HUES64 (cell line): ENCODE results near the gene LRRC37A2. TPM values are rescaled to one million over a fixed set of nuclear protein-coding genes. Genes with fewer than 3 reads are reported as not detected.
"Not testable (repeated sequence)": the region's sequence is repeated elsewhere in the genome, so short reads cannot be mapped to it uniquely, and the experiment has no call there.

ENCODE experiments used
- H3K27ac ChIP-seq: 2 replicates; pipeline ENCODE4 v1.7.0; 2013; ENCODE audit warnings: low read depth, low read length, inconsistent platforms
- H3K27me3 ChIP-seq: 2 replicates; pipeline ENCODE4 v1.6.1; 2013; ENCODE audit warnings: mild to moderate bottlenecking, low read length; ENCODE audit not compliant: insufficient read depth
- H3K36me3 ChIP-seq: 2 replicates; pipeline ENCODE4 v1.6.1; 2013; ENCODE audit warnings: mild to moderate bottlenecking, low read length; ENCODE audit not compliant: insufficient read depth
- H3K4me1 ChIP-seq: 2 replicates; pipeline ENCODE4 v1.6.1; 2013; ENCODE audit warnings: mild to moderate bottlenecking, low read length, moderate library complexity; ENCODE audit not compliant: insufficient read depth
- H3K4me3 ChIP-seq: 2 replicates; pipeline ENCODE4 v1.5.1; 2013; ENCODE audit warnings: mild to moderate bottlenecking, low read length, moderate library complexity
- H3K9ac ChIP-seq: 2 replicates; pipeline ENCODE4 v1.6.1; 2013; ENCODE audit warnings: mild to moderate bottlenecking, low read depth, low read length
- H3K9me3 ChIP-seq: 2 replicates; pipeline ENCODE4 v1.6.1; 2013; ENCODE audit warnings: low read depth, low read length; ENCODE audit not compliant: insufficient read depth
- WGBS: fragments of 150-250, 120-280 bp; methylation state at CpG from one replicate; pipeline ENCODE4 v1.1.7; 2013; ENCODE audit warnings: missing lambda C conversion rate; 5-methylcytosine and 5-hydroxymethylcytosine counted together
- polyA plus RNA-seq, 2 experiments: library from polyadenylated mRNA; stranded (reverse); fragments of 50-300 nt; gene quantifications; one replicate each; pipeline ENCODE4 v1.2.3, GENCODE V29; 2013

LRRC37A2 gene
- polyA plus RNA-seq (2013, experiment 1 of 2): 2.6 TPM
- polyA plus RNA-seq (2013, experiment 2 of 2): 2.7 TPM

- no CpG with 5 or more reads among the region's 11 CpGs for WGBS
- not testable (repeated sequence) for H3K9ac ChIP-seq, H3K27ac ChIP-seq, H3K27me3 ChIP-seq, H3K4me3 ChIP-seq, H3K9me3 ChIP-seq, H3K4me1 ChIP-seq, H3K36me3 ChIP-seq
Observed at GRCh38 chr17:46512168-46512567, at the start of gene LRRC37A2. TSS of gene LRRC37A2 (plus strand) at chr17:46512468. CDS start at chr17:46512713, 245 bp downstream.

- H3K4me1 ChIP-seq, H3K9me3 ChIP-seq, H3K36me3 ChIP-seq, H3K4me3 ChIP-seq, H3K27ac ChIP-seq, H3K9ac ChIP-seq, H3K27me3 ChIP-seq: not testable (repeated sequence)
- no CpG with 5 or more reads among the region's 5 CpGs for WGBS
Observed at GRCh38 chr17:46467618-46468017, 44.6 kb upstream of the LRRC37A2 start.

- H3K27ac ChIP-seq, H3K4me3 ChIP-seq, H3K9ac ChIP-seq, H3K36me3 ChIP-seq, H3K9me3 ChIP-seq, H3K27me3 ChIP-seq, H3K4me1 ChIP-seq: not testable (repeated sequence)
- no CpG with 5 or more reads among the region's 3 CpGs for WGBS
Observed at GRCh38 chr17:46474489-46474888, 37.8 kb upstream of the LRRC37A2 start.

- H3K27me3 ChIP-seq, H3K9me3 ChIP-seq: not testable (repeated sequence)
- WGBS: no CpG with 5 or more reads among the region's 2 CpGs
Observed at GRCh38 chr17:46475583-46475982, 36.7 kb upstream of the LRRC37A2 start.

GRCh38 chr17:46478823-46479222, 33.4 kb upstream of the LRRC37A2 start:
- WGBS: no CpG with 5 or more reads among the region's 3 CpGs
- H3K9me3 ChIP-seq, H3K27ac ChIP-seq: not testable (repeated sequence)

More at GRCh38 chr17:46475583-46475982, 36.7 kb upstream of the LRRC37A2 start:
- H3K36me3 ChIP-seq, H3K27ac ChIP-seq, H3K4me3 ChIP-seq, H3K4me1 ChIP-seq, H3K9ac ChIP-seq: not testable (repeated sequence)

GRCh38 chr17:46481310-46481709, 31.0 kb upstream of the LRRC37A2 start:
- WGBS: no CpG with 5 or more reads among the region's 2 CpGs
- H3K9me3 ChIP-seq, H3K27ac ChIP-seq, H3K27me3 ChIP-seq, H3K4me3 ChIP-seq, H3K4me1 ChIP-seq, H3K9ac ChIP-seq, H3K36me3 ChIP-seq: not testable (repeated sequence)

More at GRCh38 chr17:46478823-46479222, 33.4 kb upstream of the LRRC37A2 start:
- H3K4me3 ChIP-seq, H3K27me3 ChIP-seq, H3K4me1 ChIP-seq, H3K36me3 ChIP-seq, H3K9ac ChIP-seq: not testable (repeated sequence)

- H3K27ac ChIP-seq, H3K9ac ChIP-seq, H3K4me1 ChIP-seq, H3K27me3 ChIP-seq, H3K9me3 ChIP-seq, H3K36me3 ChIP-seq, H3K4me3 ChIP-seq: not testable (repeated sequence)
- over 99% methylated on average over 7 of the region's 16 CpGs for WGBS
Observed at GRCh38 chr17:46492021-46492420, 20.2 kb upstream of the LRRC37A2 start.

- not testable (repeated sequence) for H3K9me3 ChIP-seq, H3K9ac ChIP-seq, H3K4me1 ChIP-seq, H3K27ac ChIP-seq, H3K36me3 ChIP-seq, H3K27me3 ChIP-seq, H3K4me3 ChIP-seq
- WGBS: no CpG with 5 or more reads among the region's 6 CpGs
Observed at GRCh38 chr17:46499437-46500139, 12.7 kb upstream of the LRRC37A2 start.

GRCh38 chr17:46505896-46506295, 6.4 kb upstream of the LRRC37A2 start:
- H3K4me1 ChIP-seq, H3K36me3 ChIP-seq, H3K27ac ChIP-seq, H3K9me3 ChIP-seq, H3K9ac ChIP-seq, H3K4me3 ChIP-seq, H3K27me3 ChIP-seq: not testable (repeated sequence)
- WGBS: no CpG with 5 or more reads among the region's 7 CpGs

GRCh38 chr17:46534716-46535115, 22.4 kb downstream of the LRRC37A2 start:
- not testable (repeated sequence) for H3K27me3 ChIP-seq, H3K4me1 ChIP-seq, H3K27ac ChIP-seq, H3K9ac ChIP-seq, H3K9me3 ChIP-seq, H3K36me3 ChIP-seq, H3K4me3 ChIP-seq
- 92% methylated on average over 20 of the region's 22 CpGs for WGBS

- H3K27ac ChIP-seq, H3K4me3 ChIP-seq, H3K9me3 ChIP-seq, H3K27me3 ChIP-seq, H3K36me3 ChIP-seq, H3K4me1 ChIP-seq, H3K9ac ChIP-seq: not testable (repeated sequence)
- WGBS: 97% methylated on average over 7 of the region's 10 CpGs
Observed at GRCh38 chr17:46548607-46549006, 36.3 kb downstream of the LRRC37A2 start.

- not testable (repeated sequence) for H3K36me3 ChIP-seq, H3K27ac ChIP-seq, H3K4me3 ChIP-seq, H3K4me1 ChIP-seq, H3K9ac ChIP-seq, H3K27me3 ChIP-seq, H3K9me3 ChIP-seq
- WGBS: no CpG with 5 or more reads among the region's 20 CpGs
Observed at GRCh38 chr17:46559155-46559554, 46.9 kb downstream of the LRRC37A2 start.
